ENCODE results near the gene KLHL12.
"Not testable (repeated sequence)": the region's sequence is repeated elsewhere in the genome, so short reads cannot be mapped to it uniquely, and the experiment has no call there.

The KLHL12 gene

DNA sequence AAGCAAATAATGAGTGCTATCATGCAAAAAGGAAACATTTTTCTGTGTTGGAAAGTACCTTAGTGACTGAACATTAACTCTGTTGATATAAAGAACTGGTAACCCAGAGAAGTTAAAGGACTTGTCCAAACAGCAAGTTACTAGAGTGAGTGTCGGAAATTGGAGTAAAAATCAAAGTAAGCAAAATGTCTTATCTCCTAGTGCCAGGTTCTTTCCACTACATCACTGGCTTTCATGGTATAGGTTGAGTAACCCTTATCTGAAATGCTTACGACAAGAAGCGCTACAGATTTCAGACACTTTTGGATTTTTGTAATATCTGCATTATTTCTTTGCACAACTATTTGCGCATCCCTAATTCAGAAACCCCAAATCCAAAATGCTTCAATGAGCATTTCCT, 21.7 kb downstream of the KLHL12 start:
- no peak for DNase-seq (ENCODE audit: extremely low read depth, low read depth)
- TF ChIP-seq, protein P1, sequence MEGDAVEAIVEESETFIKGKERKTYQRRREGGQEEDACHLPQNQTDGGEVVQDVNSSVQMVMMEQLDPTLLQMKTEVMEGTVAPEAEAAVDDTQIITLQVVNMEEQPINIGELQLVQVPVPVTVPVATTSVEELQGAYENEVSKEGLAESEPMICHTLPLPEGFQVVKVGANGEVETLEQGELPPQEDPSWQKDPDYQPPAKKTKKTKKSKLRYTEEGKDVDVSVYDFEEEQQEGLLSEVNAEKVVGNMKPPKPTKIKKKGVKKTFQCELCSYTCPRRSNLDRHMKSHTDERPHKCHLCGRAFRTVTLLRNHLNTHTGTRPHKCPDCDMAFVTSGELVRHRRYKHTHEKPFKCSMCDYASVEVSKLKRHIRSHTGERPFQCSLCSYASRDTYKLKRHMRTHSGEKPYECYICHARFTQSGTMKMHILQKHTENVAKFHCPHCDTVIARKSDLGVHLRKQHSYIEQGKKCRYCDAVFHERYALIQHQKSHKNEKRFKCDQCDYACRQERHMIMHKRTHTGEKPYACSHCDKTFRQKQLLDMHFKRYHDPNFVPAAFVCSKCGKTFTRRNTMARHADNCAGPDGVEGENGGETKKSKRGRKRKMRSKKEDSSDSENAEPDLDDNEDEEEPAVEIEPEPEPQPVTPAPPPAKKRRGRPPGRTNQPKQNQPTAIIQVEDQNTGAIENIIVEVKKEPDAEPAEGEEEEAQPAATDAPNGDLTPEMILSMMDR (IDR thresholded peaks at IDR 0.05; ENCODE audit: low read depth, low read length), result no peak

- not testable (repeated sequence) for DNase-seq (ENCODE audit: extremely low read depth, low read depth)
These were observed 23.2 kb downstream of the KLHL12 start for GRCh38 chr1:202903808-202904207.

GRCh38 chr1:202901555-202901954, 25.5 kb downstream of the KLHL12 start:
- DNase-seq (ENCODE audit: extremely low read depth, low read depth), result no peak
- TF ChIP-seq, protein P1 (IDR thresholded peaks at IDR 0.05; ENCODE audit: low read depth, low read length), result no peak

- DNase-seq (ENCODE audit: extremely low read depth, low read depth), result no peak
- TF ChIP-seq, protein P1 (IDR thresholded peaks at IDR 0.05; ENCODE audit: low read depth, low read length), result no peak
These were observed 34.5 kb downstream of the KLHL12 start for GRCh38 chr1:202892501-202892900.

- DNase-seq (ENCODE audit: extremely low read depth, low read depth), result no peak
- TF ChIP-seq, protein P1 (IDR thresholded peaks at IDR 0.05; ENCODE audit: low read depth, low read length), result no peak
These were observed 36.6 kb downstream of the KLHL12 start for GRCh38 chr1:202890392-202890791.

GRCh38 chr1:202888531-202889360, 38.3 kb downstream of the KLHL12 start, which contains the start of gene RABIF:
Gene RABIF (minus strand): TSS chr1:202889149. CDS start chr1:202889098, 51 bp downstream.
- TF ChIP-seq, protein P1 (IDR thresholded peaks at IDR 0.05; ENCODE audit: low read depth, low read length), result peak; percentile 29
- peak; percentile 80 for DNase-seq (ENCODE audit: extremely low read depth, low read depth)

DNA sequence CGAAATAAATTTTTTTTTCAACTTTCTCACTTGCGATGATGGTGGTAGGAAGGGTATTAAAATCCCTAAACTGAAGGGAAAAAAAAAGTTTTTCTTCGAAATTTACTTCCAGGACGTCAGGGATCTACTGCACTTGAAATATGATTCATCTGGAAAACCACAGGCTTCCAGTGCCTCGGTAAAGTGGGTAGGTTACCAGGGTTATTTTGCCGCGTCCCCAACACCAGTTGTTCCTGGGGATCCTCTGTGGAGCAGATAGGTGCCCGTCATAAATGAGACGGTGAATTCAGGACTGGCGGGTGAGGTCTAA, 38.9 kb downstream of the KLHL12 start:
- no peak for DNase-seq (ENCODE audit: extremely low read depth, low read depth)

More for the DNA sequence above, 38.9 kb downstream of the KLHL12 start:
- TF ChIP-seq, protein P1 (IDR thresholded peaks at IDR 0.05; ENCODE audit: low read depth, low read length), result no peak

All from AG09319 (cell line).